Ascending aorta (tissue), 2 donors: ENCODE measurements around the gene MLLT10. TPM values are rescaled to one million over a fixed set of nuclear protein-coding genes. Genes with fewer than 3 reads are reported as not detected.
A peak's percentile ranks its signal among the peaks of the same experiment; 100 is the strongest.

Source experiments
- DNase-seq, 2 donors: peaks; one replicate each; pipeline ENCODE4 v3.0.0-alpha.2; 2019; ENCODE audit warnings: low spot score in 2 of 2
- H3K27ac ChIP-seq, 2 donors: fragments of 200-600 bp; sonication (generic); one replicate each; pipeline ENCODE4 v1.5.1; 2016 to 2017; ENCODE audit warnings: mild to moderate bottlenecking in 1 of 2
- H3K27me3 ChIP-seq: fragments of 200-600 bp; sonication (generic); one replicate; pipeline ENCODE4 v1.5.1; 2017
- H3K36me3 ChIP-seq, 2 donors: fragments of 200-600 bp; sonication (generic); one replicate each; pipeline ENCODE4 v1.5.1; 2016
- H3K4me1 ChIP-seq, 2 donors: fragments of 200-600 bp; sonication (generic); one replicate each; pipeline ENCODE4 v1.5.1; 2016 to 2017; ENCODE audit warnings: mild to moderate bottlenecking in 1 of 2
- H3K4me3 ChIP-seq, 2 donors: fragments of 200-600 bp; sonication (generic); one replicate each; pipeline ENCODE4 v1.5.1; 2016 to 2017; ENCODE audit warnings: mild to moderate bottlenecking in 1 of 2
- H3K9me3 ChIP-seq, 2 donors: fragments of 200-600 bp; sonication (generic); one replicate each; pipeline ENCODE4 v1.5.1; 2016
- intact Hi-C: fragments of 100-400 bp; cut with DNase I; formaldehyde crosslinking; loops from one replicate; pipeline ENCODE4 v1.15.1; 2023
- total RNA-seq: library from RNA; depleted of rRNA; stranded (reverse); fragments of >200 nt; gene quantifications from one replicate; pipeline ENCODE4 v1.1.0, GENCODE V29; 2016
- TF ChIP-seq, protein P1 (sequence below), 3 experiments: fragments of 200-600 bp in 2 of 3; fragments of 450-650 bp in 1 of 3; sonication (generic) in 2 of 3; IDR thresholded peaks; one replicate each; pipeline ENCODE4 v1.5.1; 2016 to 2019; ENCODE audit warnings: antibody characterized with exemption in 3 of 3, mild to moderate bottlenecking in 1 of 3, moderate library complexity in 1 of 3

MLLT10 gene
- total RNA-seq, 1 donor from 2014 or later, result 16.3 TPM

- no peak overlapping the region for H3K27ac ChIP-seq
- intact Hi-C loops, result loop anchor here (5.0 to 10.0 kb wide), 3 partner anchors 475 to 812 kb away; partner anchors contain the start of gene DNAJC1
- H3K4me1 ChIP-seq, result peaks cover 0 to 4% of the 10 kb centered on the region in 2 donors
- no peaks in the 10 kb centered on the region for H3K9me3 ChIP-seq
- no peaks in the 10 kb centered on the region for H3K36me3 ChIP-seq
- H3K4me3 ChIP-seq, result no peak overlapping the region
- TF ChIP-seq, protein P1, sequence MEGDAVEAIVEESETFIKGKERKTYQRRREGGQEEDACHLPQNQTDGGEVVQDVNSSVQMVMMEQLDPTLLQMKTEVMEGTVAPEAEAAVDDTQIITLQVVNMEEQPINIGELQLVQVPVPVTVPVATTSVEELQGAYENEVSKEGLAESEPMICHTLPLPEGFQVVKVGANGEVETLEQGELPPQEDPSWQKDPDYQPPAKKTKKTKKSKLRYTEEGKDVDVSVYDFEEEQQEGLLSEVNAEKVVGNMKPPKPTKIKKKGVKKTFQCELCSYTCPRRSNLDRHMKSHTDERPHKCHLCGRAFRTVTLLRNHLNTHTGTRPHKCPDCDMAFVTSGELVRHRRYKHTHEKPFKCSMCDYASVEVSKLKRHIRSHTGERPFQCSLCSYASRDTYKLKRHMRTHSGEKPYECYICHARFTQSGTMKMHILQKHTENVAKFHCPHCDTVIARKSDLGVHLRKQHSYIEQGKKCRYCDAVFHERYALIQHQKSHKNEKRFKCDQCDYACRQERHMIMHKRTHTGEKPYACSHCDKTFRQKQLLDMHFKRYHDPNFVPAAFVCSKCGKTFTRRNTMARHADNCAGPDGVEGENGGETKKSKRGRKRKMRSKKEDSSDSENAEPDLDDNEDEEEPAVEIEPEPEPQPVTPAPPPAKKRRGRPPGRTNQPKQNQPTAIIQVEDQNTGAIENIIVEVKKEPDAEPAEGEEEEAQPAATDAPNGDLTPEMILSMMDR (IDR thresholded peaks at IDR 0.05), result no peak
- no peaks in the 10 kb centered on the region for H3K27me3 ChIP-seq
- DNase-seq, result no peak
Observed at GRCh38 chr10:21530168-21530567, 3.9 kb upstream of the MLLT10 start.

GRCh38 chr10:21530641-21531040, 3.4 kb upstream of the MLLT10 start:
- TF ChIP-seq, protein P1 (IDR thresholded peaks at IDR 0.05), result no peak
- H3K36me3 ChIP-seq, result no peaks in the 10 kb centered on the region
- DNase-seq, result no peak
- H3K27ac ChIP-seq, result no peak overlapping the region
- peaks cover 0 to 6% of the 10 kb centered on the region in 2 donors for H3K4me1 ChIP-seq
- intact Hi-C loops, result loop anchor here (5.0 to 10.0 kb wide), 3 partner anchors 474 to 812 kb away; partner anchors contain the start of gene DNAJC1
- no peaks in the 10 kb centered on the region for H3K27me3 ChIP-seq
- H3K4me3 ChIP-seq, result no peak overlapping the region
- no peaks in the 10 kb centered on the region for H3K9me3 ChIP-seq

- H3K4me1 ChIP-seq, result peaks cover 0 to 10% of the 10 kb centered on the region in 2 donors
- intact Hi-C loops, result loop anchor here (5.0 to 10.0 kb wide), 3 partner anchors 474 to 811 kb away; partner anchors contain the start of gene DNAJC1
- no peak for DNase-seq
- no peaks in the 10 kb centered on the region for H3K9me3 ChIP-seq
- H3K27ac ChIP-seq, result peak overlapping the region in 1 of 2 donors; percentile 60
- H3K36me3 ChIP-seq, result no peaks in the 10 kb centered on the region
- H3K4me3 ChIP-seq, result no peak overlapping the region
- TF ChIP-seq, protein P1 (IDR thresholded peaks at IDR 0.05), result no peak
- H3K27me3 ChIP-seq, result no peaks in the 10 kb centered on the region
Observed at GRCh38 chr10:21531164-21531563, 2.9 kb upstream of the MLLT10 start.

DNA sequence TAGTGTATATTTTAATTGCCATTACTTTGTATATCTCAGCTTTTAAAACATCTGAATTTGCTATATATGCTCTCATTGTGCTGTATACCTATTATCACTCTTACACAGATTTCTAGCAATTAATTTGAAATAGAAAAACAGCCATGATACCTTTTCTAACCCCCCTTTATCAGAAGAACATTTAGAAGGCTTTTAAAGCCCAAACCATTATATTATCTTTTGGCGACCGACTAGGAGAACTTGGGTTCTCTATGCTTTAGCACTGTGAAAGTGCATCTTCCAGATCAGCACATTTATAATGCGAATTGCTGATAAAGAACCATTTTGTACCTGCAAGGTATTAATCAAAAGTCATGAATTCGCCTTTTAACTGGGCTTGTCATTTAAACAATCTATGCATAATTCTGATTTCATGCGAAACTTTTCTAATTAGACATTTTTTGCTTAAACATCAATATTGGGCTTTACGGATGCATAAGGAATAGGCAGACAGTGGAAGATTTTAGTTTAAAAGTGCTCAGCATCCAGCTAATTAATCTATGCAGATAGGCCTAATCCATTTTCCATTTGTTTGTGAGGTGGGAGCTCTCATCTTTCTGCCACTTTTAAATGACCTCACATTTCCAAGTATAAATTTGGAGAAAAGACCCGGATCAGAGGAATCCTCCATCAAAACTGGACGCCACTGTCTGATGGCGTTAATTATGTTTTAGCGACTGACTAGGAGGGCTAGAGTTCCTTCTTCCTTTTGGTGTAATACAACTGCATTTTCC, 1.2 kb upstream of the MLLT10 start:
- intact Hi-C loops, result loop anchor here (5.0 to 10.0 kb wide), 3 partner anchors 472 to 809 kb away; partner anchors contain the start of gene DNAJC1
- Histone ChIP-seq H3K27me3 (no peaks in the 10 kb centered on the region), H3K27ac (peak overlapping the region; percentile 89 to 94), H3K9me3 (no peaks in the 10 kb centered on the region), H3K36me3 (no peaks in the 10 kb centered on the region), H3K4me3 (peak overlapping the region; percentile 81 to 93), H3K4me1 (peaks cover 0 to 10% of the 10 kb centered on the region in 2 donors)
- TF ChIP-seq, protein P1 (IDR thresholded peaks at IDR 0.05), result no peak
- DNase-seq, result no peak

DNA sequence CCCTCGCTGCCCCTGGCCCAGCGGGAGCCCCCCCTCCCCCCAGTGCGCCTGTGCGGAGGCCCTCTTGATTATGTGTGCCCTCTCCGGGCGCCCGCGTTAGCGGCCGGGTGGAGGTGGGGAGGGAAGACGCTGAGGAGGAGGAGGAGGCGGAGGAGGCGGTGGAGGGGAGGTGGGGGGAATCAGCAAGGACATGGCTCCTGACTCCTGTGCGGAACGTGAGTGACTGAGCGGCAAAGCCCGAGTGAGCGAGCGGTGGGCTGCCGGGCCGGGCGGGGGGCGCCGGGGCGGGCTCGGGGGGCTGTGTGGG, 201 bp downstream of the MLLT10 start:
- Histone ChIP-seq H3K9me3 (no peaks in the 10 kb centered on the region), H3K36me3 (peaks cover under 1 to 9% of the 10 kb centered on the region in 2 donors), H3K27me3 (no peaks in the 10 kb centered on the region), H3K27ac (peak overlapping the region; percentile 89 to 94), H3K4me3 (peak overlapping the region; percentile 81 to 93), H3K4me1 (peaks cover 0 to 10% of the 10 kb centered on the region in 2 donors)
- intact Hi-C loops, result loop anchor here (1.0 to 10.0 kb wide), 5 partner anchors 17 to 808 kb away; partner anchors contain the start of gene DNAJC1
- TF ChIP-seq, protein P1 (IDR thresholded peaks at IDR 0.05), result no peak
- no peak for DNase-seq
